SW 1271 (cell line): ENCODE measurements around the gene CCDC63.
"Not testable (repeated sequence)": the region's sequence is repeated elsewhere in the genome, so short reads cannot be mapped to it uniquely, and the experiment has no call there.

Experiments used
- DNase-seq, 2 experiments: peaks; one replicate each; lab custom pipeline; 2025; lab: John Stamatoyannopoulos, UW

Gene CCDC63

DNA sequence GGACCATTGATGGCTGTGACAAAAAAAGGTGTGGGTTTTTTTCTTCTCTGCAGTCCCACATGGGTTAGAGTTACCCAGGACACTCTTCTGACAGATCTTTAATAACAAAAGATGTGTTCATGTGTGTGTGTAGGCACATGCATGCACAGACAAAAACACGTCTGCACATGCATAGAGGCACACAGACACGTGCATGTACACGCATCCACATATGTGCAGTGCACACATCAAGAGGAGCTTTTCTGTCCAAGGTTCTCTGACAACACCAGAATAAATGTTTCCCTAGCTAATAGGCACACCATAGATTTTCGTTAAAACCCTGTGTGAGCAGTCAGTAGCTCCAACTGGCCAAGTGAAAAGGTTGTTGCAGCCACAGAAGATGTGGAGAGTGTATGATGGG is 76.4 kb downstream of the CCDC63 start:
- no peak for DNase-seq

GRCh38 chr12:110923692-110924334 is 77.0 kb downstream of the CCDC63 start:
- no peak for DNase-seq

DNA sequence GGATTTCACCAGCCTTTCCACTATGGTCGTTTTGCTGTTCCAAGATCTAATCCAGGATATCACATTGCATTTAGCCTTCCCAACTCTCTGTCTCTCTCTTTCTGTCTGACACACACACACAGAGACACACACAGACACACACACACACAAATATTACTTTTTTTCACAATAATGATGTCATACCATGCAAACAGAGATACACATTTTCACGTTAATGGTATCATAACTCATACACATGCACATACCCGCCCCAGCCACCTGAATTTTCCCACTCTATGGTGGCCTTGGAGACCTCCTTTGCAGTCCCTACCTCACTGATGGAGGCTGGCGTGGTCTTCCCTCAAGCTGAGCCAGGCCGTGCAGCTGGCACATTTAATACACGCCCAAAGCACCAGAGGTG is 80.8 kb downstream of the CCDC63 start:
- no peak for DNase-seq

- DNase-seq, result no peak
Measured at GRCh38 chr12:110928700-110929099, 81.9 kb downstream of the CCDC63 start.

- no peak for DNase-seq
Measured at GRCh38 chr12:110929818-110930217, 83.0 kb downstream of the CCDC63 start.

GRCh38 chr12:110930348-110931314 is 83.8 kb downstream of the CCDC63 start:
- no peak for DNase-seq

DNA sequence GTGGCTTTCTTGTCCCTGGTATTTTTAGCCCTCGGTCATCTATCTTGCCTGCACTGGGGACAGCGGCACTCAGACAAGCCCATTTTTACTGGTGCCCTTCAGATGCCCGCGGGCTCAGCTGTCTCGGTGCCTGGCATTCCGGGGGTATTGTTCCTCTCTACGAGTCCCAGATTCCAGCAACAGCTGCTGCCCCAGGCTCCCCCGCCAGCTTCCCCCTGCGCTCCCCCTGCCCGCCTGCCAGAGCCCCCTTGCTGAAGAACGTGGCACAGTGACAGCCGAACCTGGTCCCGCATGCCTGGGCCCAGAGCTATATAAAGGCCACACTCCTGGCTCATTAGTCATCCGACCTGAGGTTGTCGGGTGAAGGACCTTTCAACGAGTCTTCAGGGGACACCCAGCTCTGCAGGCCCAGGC is 84.5 kb downstream of the CCDC63 start:
- DNase-seq, result no peak

- no peak for DNase-seq
Measured at GRCh38 chr12:110932046-110932445, 85.3 kb downstream of the CCDC63 start.

GRCh38 chr12:110933326-110933974 is 86.7 kb downstream of the CCDC63 start:
- DNase-seq, result no peak

GRCh38 chr12:110934093-110934852 is 87.5 kb downstream of the CCDC63 start:
- DNase-seq, result no peak

- DNase-seq, result no peak
Measured at GRCh38 chr12:110935588-110935987, 88.8 kb downstream of the CCDC63 start.

- no peak for DNase-seq
Measured at GRCh38 chr12:110936367-110937103, 89.7 kb downstream of the CCDC63 start.

- peak in 1 of 2 experiments; percentile 54 for DNase-seq
Measured at GRCh38 chr12:110937104-110937641, 90.4 kb downstream of the CCDC63 start.

DNA sequence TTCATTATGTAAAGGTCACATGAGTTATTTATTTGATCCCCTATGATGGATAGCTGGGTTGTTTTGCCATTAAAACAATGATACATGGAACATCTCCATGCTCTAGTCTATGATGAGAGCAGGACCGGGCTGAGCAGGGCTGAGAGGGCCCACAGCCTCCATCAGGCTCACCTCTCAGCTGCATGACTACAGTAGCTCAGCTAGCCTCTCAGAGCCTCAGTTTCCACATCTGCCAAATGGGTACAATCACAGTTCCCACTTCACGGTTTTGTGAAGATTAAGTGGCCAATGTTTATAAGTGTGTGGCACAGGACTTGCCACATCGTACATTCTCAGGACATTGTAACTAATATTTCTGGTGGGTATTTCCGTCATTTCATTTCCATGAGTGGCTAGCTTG is 93.5 kb downstream of the CCDC63 start:
- no peak for DNase-seq

DNA sequence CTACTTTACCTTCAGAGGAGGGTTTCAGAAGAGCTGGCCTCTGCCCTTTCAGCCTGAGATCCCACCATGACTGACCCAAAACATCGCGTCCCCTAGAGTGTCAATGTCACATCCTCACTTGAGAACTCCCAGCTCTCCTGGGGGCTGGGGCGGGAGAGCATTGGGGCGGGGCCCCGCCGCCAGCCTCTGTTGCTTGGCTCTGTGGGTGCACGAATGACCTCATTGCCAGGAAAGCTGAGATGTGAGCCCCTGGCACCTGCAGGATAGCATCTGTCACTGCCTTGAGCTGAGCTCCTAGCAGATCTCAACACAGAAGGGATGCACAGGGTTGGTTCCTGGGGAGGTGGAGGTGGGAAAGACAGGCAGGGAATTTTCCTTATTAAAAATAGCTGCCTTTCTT is 94.1 kb downstream of the CCDC63 start:
- DNase-seq, result no peak

DNA sequence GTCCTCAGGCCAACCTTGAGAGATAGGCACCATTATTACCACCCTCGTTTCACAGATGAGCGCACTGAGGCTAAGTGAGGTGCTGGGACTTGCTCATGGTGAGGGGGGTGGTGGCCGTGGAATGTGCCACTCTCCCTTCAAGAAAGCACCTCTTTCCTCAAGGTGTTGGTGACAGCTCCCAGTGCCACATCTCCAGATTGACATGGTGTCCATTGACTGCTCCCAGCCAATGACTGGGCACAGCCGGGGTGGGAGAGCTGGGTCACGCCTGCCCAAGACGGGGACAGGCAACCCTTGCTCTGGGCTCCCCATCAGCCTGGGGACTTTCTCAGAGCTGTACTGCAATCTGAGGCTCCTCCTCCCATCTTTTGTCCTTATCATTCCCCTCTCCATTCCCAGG is 94.6 kb downstream of the CCDC63 start:
- no peak for DNase-seq

DNA sequence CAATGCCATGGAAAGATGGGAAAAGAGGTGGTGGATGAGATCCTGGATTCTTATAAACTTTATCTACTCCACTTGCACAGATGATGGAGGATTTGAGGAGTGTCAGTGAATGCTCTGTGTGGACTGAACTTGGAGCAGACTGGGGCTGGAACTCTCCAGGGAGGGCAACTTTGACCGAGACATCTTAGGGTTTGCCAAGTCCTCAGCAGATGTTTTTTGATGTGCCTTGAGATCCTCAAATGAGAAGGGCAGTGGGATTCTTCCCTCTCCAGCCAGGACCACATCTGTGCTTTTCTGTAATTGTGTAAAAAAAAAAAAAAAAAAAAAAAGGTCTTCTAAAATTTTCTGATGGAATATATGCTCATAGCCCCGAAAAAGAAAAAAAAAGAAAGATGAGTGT is 96.6 kb downstream of the CCDC63 start:
- no peak for DNase-seq

DNA sequence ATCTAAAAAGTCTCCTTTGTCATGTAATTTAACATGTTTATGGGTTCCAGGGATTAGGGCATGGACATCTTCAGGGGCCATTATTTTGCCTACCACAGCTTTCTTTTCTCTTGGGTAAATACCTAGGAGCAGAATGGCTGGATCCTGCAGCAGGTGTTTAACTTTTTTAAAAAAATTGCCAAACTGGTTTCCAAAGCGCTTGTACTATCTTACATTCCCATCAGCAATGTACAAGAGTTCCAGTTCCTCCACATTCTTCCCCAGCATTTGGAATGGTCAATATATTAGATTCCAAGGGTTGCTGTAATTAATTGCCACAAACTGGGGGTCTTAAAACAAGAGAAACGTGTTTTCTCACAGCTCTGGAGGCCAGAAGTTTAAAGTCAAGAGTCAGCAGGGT is 101.3 kb downstream of the CCDC63 start:
- no peak for DNase-seq

DNA sequence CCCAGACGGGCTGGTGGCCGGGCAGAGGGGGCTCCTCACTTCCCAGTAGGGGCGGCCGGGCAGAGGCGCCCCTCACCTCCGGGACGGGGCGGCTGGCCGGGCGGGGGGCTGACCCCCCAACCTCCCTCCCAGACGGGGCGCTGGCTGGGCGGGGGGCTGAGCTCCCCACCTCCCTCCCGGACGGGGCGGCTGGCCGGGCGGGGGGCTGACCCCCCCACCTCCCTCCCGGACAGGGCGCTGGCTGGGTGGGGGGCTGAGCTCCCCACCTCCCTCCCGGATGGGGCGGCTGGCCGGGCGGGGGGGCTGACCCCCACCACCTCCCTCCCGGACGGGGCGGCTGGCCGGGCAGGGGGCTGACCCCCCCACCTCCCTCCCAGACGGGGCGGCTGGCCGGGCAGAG is 103.7 kb downstream of the CCDC63 start:
- DNase-seq, result not testable (repeated sequence)

DNA sequence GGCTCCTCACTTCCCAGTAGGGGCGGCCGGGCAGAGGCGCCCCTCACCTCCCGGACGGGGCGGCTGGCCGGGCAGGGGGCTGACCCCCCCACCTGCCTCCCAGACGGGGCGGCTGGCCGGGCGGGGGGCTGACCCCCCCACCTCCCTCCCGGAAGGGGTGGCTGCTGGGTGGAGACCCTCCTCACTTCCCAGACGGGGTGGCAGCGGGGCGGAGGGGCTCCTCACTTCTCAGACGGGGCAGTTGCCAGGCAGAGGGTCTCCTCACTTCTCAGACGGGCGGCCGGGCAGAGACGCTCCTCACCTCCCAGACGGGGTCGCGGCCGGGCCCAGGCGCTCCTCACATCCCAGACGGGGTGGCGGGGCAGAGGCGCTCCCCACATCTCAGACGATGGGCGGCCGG is 104.1 kb downstream of the CCDC63 start:
- not testable (repeated sequence) for DNase-seq
